Choroid plexus epithelial cell (primary cell): Measurements from ENCODE around the gene RGS6.

Experiments used
- DNase-seq: peaks from one replicate; pipeline ENCODE4 v3.0.0-alpha.2; 2010; ENCODE audit warnings: low read depth
- H3K4me3 ChIP-seq: 2 replicates; pipeline ENCODE4 v1.5.1; 2011; ENCODE audit warnings: low read depth, mild to moderate bottlenecking, control low read depth, low read length, moderate library complexity
- CTCF ChIP-seq: conservative IDR thresholded peaks from 2 replicates; pipeline ENCODE4 v1.5.1; 2011; ENCODE audit warnings: low read depth, mild to moderate bottlenecking, control low read depth, inconsistent platforms, low read length, moderate library complexity

Gene RGS6

GRCh38 chr14:72448212-72448611 is 516.0 kb downstream of the RGS6 start:
- no peak for DNase-seq
- H3K4me3 ChIP-seq, result no peak overlapping the region
- no peak for TF ChIP-seq CTCF

GRCh38 chr14:72450473-72451044 is 518.3 kb downstream of the RGS6 start:
- DNase-seq, result no peak
- no peak overlapping the region for H3K4me3 ChIP-seq
- TF ChIP-seq CTCF, result no peak

- no peak overlapping the region for H3K4me3 ChIP-seq
These were observed 519.1 kb downstream of the RGS6 start for GRCh38 chr14:72451054-72451972.

GRCh38 chr14:72452774-72453173 is 520.5 kb downstream of the RGS6 start:
- no peak for TF ChIP-seq CTCF
- H3K4me3 ChIP-seq, result no peak overlapping the region
- no peak for DNase-seq

More at GRCh38 chr14:72451054-72451972, 519.1 kb downstream of the RGS6 start:
- DNase-seq, result no peak
- no peak for TF ChIP-seq CTCF

GRCh38 chr14:72454388-72455160 is 522.3 kb downstream of the RGS6 start:
- no peak overlapping the region for H3K4me3 ChIP-seq
- TF ChIP-seq CTCF, result no peak
- no peak for DNase-seq

- peak; percentile 83 for DNase-seq
- no peak for TF ChIP-seq CTCF
- H3K4me3 ChIP-seq, result no peak overlapping the region
These were observed 525.4 kb downstream of the RGS6 start for GRCh38 chr14:72457641-72458040.
